Subcutaneous adipose tissue (tissue), 4 donors: ENCODE measurements around the gene TBCD. TPM values are rescaled to one million over a fixed set of nuclear protein-coding genes. Genes with fewer than 3 reads are reported as not detected.

Experiments used
- total RNA-seq, 4 donors: library from RNA; depleted of rRNA; stranded (reverse); fragments of >200 nt; gene quantifications; one replicate each; pipeline ENCODE4 v1.1.0, GENCODE V29; 2016
- TF ChIP-seq, protein P1 (sequence below): fragments of 450-650 bp; IDR thresholded peaks from one replicate; pipeline ENCODE4 v1.5.1; 2016; ENCODE audit warnings: low read depth, mild to moderate bottlenecking, control low read depth, antibody characterized with exemption, moderate library complexity

TBCD gene
- total RNA-seq, 4 donors from 2014 or later, result 36.5 to 103 (median 54.7) TPM

DNA sequence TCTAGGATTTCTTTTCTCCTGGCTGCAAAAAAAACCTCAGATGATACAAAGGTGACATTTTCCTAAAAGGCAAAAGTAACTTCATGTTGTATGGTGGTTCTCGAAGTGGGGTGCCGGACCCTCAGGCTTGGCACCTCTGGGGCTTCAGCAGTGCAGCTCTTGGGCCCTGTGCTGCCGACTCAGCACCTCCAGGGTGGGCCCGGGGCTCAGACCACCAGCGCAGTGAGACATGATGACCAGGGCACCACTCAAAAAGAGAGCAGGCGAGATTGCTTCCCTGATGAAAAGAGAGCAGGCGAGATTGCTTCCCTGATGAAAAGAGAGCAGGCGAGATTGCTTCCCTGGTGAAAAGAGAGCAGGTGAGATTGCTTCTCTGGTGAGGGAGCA lies 186.6 kb downstream of the TBCD start:
- TF ChIP-seq, protein P1, sequence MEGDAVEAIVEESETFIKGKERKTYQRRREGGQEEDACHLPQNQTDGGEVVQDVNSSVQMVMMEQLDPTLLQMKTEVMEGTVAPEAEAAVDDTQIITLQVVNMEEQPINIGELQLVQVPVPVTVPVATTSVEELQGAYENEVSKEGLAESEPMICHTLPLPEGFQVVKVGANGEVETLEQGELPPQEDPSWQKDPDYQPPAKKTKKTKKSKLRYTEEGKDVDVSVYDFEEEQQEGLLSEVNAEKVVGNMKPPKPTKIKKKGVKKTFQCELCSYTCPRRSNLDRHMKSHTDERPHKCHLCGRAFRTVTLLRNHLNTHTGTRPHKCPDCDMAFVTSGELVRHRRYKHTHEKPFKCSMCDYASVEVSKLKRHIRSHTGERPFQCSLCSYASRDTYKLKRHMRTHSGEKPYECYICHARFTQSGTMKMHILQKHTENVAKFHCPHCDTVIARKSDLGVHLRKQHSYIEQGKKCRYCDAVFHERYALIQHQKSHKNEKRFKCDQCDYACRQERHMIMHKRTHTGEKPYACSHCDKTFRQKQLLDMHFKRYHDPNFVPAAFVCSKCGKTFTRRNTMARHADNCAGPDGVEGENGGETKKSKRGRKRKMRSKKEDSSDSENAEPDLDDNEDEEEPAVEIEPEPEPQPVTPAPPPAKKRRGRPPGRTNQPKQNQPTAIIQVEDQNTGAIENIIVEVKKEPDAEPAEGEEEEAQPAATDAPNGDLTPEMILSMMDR, result no peak

DNA sequence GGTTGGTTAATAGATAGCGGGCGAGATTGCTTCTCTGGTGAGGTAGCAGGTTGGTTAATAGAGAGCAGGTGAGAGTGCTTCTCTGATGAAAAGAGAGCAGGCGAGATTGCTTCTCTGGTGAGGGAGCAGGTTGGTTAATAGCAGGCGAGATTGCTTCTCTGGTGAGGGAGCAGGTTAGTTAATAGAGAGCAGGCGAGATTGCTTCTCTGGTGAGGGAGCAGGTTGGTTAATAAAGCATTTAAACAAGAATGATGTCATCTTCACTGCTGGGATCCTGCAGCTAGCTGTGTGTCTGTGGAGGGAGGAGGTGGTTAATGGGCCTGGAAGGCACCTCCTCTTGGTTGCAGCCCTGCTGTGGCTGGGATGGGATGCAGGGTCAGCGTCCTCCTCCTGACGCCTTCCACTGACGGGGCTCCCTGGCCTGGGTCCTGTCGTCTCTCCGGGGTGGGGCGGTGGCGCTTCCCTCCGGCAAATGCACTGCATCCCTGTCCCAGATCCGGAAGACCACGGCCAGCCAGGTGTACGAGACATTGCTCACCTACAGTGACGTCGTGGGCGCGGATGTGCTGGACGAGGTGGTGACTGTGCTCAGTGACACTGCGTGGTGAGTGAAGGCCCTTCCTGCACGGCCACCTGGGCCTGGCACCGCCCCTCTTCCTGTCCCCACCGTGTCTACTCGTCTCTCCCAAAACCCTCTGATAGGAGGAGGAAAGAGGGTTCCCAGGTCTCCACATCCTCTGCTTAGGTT lies 187.2 kb downstream of the TBCD start:
- TF ChIP-seq, protein P1, result no peak

DNA sequence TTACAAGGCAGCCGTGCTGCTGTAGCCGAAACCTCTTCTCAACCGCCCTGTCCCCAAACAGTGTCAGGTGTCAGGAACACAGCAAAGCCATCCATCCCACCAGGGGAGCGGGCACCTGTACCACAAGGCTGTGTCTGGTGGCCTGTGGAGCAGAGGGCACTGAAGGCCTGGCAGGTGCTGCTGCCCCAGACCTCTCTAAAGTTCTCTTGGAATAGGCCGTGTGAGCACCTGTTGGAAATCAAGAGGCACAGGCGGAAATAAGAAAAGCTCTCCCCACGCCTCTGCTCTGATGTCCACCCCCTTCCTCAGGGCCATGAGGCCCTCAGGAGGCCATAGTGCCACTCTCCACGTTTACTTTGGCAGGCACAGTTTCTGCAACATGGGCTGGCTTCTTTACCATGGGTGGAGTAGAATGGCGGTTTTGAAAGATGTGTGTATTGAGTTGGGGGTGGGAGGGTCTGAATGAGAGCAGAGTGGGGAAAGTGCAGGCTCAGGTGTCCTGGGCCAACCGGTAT lies 187.8 kb downstream of the TBCD start:
- TF ChIP-seq, protein P1, result no peak

DNA sequence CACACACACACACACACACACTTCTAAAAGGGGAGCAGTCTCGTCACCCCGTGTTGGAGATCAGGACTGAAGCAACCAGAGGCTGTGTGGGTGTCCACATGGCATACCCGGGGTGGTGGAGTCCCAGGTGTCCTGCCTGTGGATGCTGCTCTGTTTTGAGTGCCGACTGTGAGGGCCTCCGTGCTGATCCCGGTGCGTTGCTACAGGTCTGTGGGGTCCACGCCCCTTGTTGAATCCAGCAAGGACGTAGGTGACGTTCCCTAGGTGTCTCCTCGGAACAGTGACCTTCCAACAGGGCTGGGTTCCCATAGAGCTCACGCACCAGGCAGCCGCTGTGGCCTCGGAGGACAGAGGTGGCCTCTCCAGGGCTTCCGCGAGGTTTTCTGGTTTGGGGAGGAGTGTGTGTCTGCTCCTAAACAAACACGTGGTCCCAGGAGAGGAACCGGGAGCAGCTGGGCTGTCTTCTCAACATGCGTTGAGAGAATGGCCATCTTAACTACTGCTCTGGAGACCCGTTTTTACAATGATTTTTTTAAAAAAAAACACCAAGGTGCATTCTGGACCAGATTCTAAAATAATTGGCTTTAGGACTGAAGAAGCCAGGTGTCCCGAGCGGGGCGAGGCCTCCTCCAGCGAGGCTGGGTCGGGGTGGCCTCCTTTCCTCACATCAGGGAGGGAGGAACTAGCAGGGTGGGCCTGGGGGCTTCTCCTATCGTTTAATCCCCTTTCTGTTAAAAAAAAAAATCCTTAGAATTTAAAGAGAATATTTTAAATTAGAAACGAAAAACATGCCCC lies 188.6 kb downstream of the TBCD start:
- TF ChIP-seq, protein P1, result no peak

DNA sequence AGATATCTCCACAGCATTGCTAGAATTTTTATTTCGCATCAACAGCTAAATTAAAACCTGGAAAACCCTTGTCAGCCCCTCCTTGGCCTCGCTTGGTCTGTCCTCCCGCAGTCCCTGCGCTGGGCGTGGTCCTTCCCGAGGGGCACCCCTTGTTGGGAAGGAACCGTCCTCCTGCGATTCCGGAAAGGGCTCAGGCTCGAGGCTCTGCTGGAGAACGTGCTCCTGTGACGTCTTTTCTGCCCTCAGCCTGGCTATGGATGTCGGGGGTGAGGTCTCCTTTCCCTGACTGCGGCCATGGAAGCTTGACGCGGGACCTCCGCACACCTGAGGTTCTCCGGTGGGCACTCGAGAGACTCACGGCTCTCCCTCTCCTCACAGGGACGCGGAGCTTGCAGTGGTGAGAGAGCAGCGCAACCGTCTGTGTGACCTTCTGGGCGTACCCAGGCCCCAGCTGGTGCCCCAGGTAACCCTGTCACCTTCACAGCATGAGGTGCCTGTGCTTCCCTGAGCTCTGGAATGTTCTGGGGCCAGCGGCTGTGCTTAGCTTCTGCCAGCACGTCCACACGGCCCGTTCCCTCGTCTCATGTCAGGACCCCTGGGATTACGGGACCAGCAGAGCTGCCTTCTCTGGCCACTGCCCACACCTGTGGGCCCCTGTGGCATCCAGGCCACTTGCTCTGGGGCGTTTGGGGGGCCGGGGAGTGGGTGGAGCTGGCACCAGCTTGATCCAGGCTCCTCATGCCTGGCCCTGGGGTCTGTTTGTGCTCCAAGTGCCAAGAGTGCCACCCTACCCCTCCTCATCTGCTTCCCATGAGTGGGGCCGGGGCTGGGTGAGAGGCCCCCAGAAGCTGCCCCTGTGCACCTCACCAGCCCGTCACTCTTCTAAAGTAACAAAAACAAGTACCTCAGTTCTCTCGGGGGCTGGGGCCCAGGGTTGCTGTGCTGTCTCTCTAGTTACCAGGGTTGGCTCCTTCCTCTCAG lies 189.4 kb downstream of the TBCD start:
- TF ChIP-seq, protein P1, result no peak

DNA sequence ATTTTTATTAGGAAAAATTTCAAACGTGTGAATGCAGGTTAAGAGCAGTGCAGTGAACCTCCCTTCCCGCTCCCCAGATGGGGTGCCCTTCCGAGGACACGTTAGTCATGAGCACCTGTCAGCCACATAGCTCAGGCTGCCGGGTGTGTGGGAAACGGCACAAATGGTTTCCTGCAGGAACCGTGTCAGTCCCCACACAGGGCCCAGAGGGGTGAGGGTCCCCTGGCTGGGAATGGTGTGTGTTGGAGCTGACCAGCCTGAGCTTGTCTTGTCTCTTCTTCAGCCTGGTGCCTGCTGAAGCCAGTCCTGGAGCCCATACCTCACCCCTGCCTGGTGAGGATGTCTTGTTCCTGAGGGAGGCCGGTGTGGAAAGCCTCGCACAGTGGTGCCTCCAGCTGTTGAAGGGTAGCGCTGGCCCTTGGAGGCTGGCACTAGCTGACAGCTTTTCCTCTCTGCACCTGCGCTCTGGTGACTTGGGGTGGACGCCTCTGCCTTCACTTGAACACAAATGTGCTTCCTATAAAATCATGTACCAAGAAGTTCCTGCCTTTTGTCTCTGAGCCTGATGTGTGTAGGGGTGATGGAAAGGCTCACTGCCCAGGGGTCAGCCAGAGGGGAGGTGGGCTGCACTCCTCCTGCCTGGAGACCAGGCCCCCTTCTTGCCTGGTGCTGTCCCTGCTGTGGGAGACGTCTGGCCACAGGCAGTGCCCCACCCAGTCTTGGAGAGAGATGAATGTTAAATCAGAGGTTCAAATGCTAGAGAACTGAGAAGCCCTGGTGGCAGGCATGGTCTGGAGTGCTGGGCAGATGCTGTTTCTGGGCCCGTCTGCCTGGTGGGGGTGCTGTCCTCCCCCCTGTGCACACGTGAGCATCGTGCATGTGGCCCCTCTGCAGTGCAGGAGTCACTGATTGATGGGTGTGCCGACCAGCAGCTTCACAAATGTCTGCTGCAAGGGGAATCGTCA lies 190.6 kb downstream of the TBCD start:
- TF ChIP-seq, protein P1, result no peak
